ENCODE measurements around the gene TBCK. TPM values are rescaled to one million over a fixed set of nuclear protein-coding genes. Genes with fewer than 3 reads are reported as not detected.

TBCK gene
- total RNA-seq, 2 experiments from 2014 or later = 22.5 to 25.1 TPM

- ATAC-seq (no peak), DNase-seq (no peak)
- Mint-ChIP-seq H3K4me1 (no peaks in the 10 kb centered on the region), H3K27me3 (no peaks in the 10 kb centered on the region), H3K36me3 (ENCODE audit: low read depth) (peaks cover 3% of the 10 kb centered on the region), H3K9me3 (ENCODE audit: low read depth) (no peaks in the 10 kb centered on the region), H3K27ac (no peak overlapping the region), H3K4me3 (no peak overlapping the region)
- intact Hi-C loops (cut with DNase I, micrococcal nuclease) = no loop called here
- ChIA-PET POLR2A (no interaction called here), CTCF (interaction anchor here (0.6 kb wide), 1 partner anchor 16 kb away, joined by 3 read pairs; no protein-coding TSS in a partner anchor)
These were observed 264.5 kb downstream of the TBCK start for GRCh38 chr4:106051514-106051913.

GRCh38 chr4:106049490-106049889, 266.5 kb downstream of the TBCK start:
- no peaks in the 10 kb centered on the region for H3K4me1 Mint-ChIP-seq
- POLR2A ChIA-PET = no interaction called here
- no peaks in the 10 kb centered on the region for H3K27me3 Mint-ChIP-seq
- CTCF ChIA-PET = interaction anchor here (1.2 kb wide), 1 partner anchor 12 kb away, joined by 3 read pairs; no protein-coding TSS in a partner anchor
- peaks cover 7% of the 10 kb centered on the region for H3K36me3 Mint-ChIP-seq (ENCODE audit: low read depth)
- intact Hi-C loops (cut with DNase I, micrococcal nuclease) = no loop called here
- no peak overlapping the region for H3K27ac Mint-ChIP-seq
- no peak for ATAC-seq
- H3K4me3 Mint-ChIP-seq = no peak overlapping the region
- no peak for DNase-seq
- H3K9me3 Mint-ChIP-seq (ENCODE audit: low read depth) = no peaks in the 10 kb centered on the region

DNA sequence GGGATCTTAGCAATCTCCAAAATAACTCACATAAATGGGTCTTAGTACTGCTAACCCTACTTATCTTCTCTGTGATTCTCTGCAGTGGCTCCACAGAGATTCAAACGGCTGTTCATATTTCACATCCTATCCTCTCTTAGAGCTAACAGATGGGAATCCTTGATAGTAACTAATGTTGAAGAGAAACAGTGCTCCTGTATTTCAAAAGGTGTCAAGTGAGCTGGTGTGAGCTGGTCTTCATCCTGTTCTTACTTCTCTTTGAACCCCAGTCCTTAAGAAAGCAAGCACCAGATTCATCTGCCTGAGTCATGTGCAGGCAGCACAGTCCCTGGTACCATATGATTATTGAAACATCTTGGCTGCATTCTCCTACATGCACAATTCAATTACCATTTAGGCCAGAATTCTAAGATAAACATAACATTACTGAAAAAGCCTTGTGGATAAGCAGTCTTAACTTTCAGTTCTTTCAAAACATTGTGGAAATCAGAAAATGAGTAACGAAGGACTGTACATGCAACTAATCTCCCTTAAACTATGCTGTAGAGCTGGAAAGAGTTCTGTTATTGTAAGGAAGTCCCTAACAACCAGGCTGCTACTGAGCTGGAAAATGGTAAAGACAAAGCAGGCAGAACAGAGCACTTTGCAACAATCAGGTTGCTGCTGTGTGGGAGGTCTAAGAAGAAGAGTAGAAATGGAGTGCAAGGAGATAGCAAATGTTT, 267.6 kb downstream of the TBCK start:
- ATAC-seq (no peak), DNase-seq (no peak)
- peaks cover 7% of the 10 kb centered on the region for H3K36me3 Mint-ChIP-seq (ENCODE audit: low read depth)
- intact Hi-C loops (cut with DNase I, micrococcal nuclease) = no loop called here
- H3K4me3 Mint-ChIP-seq = no peak overlapping the region
- H3K27me3 Mint-ChIP-seq = no peaks in the 10 kb centered on the region
- no peaks in the 10 kb centered on the region for H3K4me1 Mint-ChIP-seq
- no peak overlapping the region for H3K27ac Mint-ChIP-seq
- CTCF ChIA-PET = interaction anchor here (0.6 to 1.2 kb wide), 2 partner anchors 10 to 344 kb away, joined by 3 read pairs; no protein-coding TSS in a partner anchor
- no peaks in the 10 kb centered on the region for H3K9me3 Mint-ChIP-seq (ENCODE audit: low read depth)
- POLR2A ChIA-PET = no interaction called here

GRCh38 chr4:106046083-106046482, 269.9 kb downstream of the TBCK start:
- no peaks in the 10 kb centered on the region for H3K4me1 Mint-ChIP-seq
- no peaks in the 10 kb centered on the region for H3K27me3 Mint-ChIP-seq
- no peak overlapping the region for H3K4me3 Mint-ChIP-seq
- POLR2A ChIA-PET = interaction anchor here (0.6 kb wide), 1 partner anchor 328 kb away, joined by 3 read pairs; no protein-coding TSS in a partner anchor
- CTCF ChIA-PET = no interaction called here
- ATAC-seq = no peak
- intact Hi-C loops (cut with DNase I, micrococcal nuclease) = no loop called here
- no peaks in the 10 kb centered on the region for H3K9me3 Mint-ChIP-seq (ENCODE audit: low read depth)
- H3K36me3 Mint-ChIP-seq (ENCODE audit: low read depth) = peaks cover 7% of the 10 kb centered on the region
- no peak for DNase-seq
- no peak overlapping the region for H3K27ac Mint-ChIP-seq

GRCh38 chr4:106041294-106042002, 274.6 kb downstream of the TBCK start:
- DNase-seq (no peak), ATAC-seq (no peak)
- H3K27ac Mint-ChIP-seq = no peak overlapping the region
- peaks cover 4% of the 10 kb centered on the region for H3K36me3 Mint-ChIP-seq (ENCODE audit: low read depth)
- ChIA-PET POLR2A (no interaction called here), CTCF (no interaction called here)
- intact Hi-C loops (cut with DNase I, micrococcal nuclease) = no loop called here
- no peaks in the 10 kb centered on the region for H3K9me3 Mint-ChIP-seq (ENCODE audit: low read depth)
- H3K27me3 Mint-ChIP-seq = no peaks in the 10 kb centered on the region
- no peak overlapping the region for H3K4me3 Mint-ChIP-seq
- no peaks in the 10 kb centered on the region for H3K4me1 Mint-ChIP-seq

GRCh38 chr4:106039796-106040195, 276.2 kb downstream of the TBCK start:
- POLR2A ChIA-PET = no interaction called here
- intact Hi-C loops (cut with DNase I, micrococcal nuclease) = no loop called here
- no peak overlapping the region for H3K27ac Mint-ChIP-seq
- no peaks in the 10 kb centered on the region for H3K4me1 Mint-ChIP-seq
- ATAC-seq (no peak), DNase-seq (no peak)
- no peak overlapping the region for H3K4me3 Mint-ChIP-seq
- no peaks in the 10 kb centered on the region for H3K9me3 Mint-ChIP-seq (ENCODE audit: low read depth)
- no peaks in the 10 kb centered on the region for H3K36me3 Mint-ChIP-seq (ENCODE audit: low read depth)
- CTCF ChIA-PET = interaction anchor here (0.6 kb wide), 1 partner anchor 12 kb away, joined by 3 read pairs; no protein-coding TSS in a partner anchor
- H3K27me3 Mint-ChIP-seq = peaks cover 2% of the 10 kb centered on the region

DNA sequence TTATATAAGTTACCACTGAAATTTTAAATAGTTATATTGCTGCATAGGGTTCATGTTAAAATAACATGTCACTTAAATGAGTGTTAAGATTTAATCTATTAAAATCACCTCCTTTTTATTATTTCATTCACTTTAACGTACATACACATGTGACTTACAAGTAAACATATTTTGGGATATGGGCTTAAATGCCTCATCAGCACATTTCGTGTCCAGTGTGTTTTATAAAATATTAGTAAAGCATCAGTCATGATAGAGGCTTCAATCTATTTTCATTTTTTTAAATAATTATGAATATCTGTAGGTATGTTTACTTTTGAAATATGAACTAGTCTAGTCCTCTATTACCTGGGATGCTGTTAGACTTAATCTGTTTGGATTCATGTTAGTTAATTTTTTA, 277.1 kb downstream of the TBCK start:
- CTCF ChIA-PET = interaction anchor here (0.7 kb wide), 1 partner anchor 218 kb away, joined by 3 read pairs; no protein-coding TSS in a partner anchor
- intact Hi-C loops (cut with DNase I, micrococcal nuclease) = no loop called here
- Mint-ChIP-seq H3K9me3 (ENCODE audit: low read depth) (no peaks in the 10 kb centered on the region), H3K27me3 (peaks cover 2% of the 10 kb centered on the region), H3K27ac (no peak overlapping the region), H3K4me1 (no peaks in the 10 kb centered on the region), H3K4me3 (no peak overlapping the region), H3K36me3 (ENCODE audit: low read depth) (no peaks in the 10 kb centered on the region)
- ATAC-seq = no peak
- DNase-seq = no peak
- POLR2A ChIA-PET = no interaction called here

DNA sequence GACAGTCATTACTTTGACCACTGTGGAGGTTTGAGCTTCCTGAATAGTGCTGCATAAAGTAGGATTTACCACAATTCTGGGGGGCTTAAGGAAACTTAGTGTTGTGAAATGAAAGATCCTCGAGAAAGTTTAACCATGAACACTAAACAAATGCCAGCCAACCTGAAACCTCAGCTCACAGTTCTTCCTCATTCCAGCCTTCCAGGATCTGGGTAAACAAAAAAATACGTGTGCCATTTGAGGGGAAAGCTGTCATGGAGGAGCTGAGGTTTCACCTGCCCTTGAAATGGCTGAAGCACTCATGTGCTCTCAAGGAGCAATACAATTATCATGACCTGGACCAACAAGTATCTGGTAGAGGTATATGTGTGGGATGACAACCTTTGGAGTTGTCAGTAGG, 278.0 kb downstream of the TBCK start:
- POLR2A ChIA-PET = no interaction called here
- Mint-ChIP-seq H3K36me3 (ENCODE audit: low read depth) (no peaks in the 10 kb centered on the region), H3K9me3 (ENCODE audit: low read depth) (no peaks in the 10 kb centered on the region), H3K27me3 (peaks cover 2% of the 10 kb centered on the region), H3K4me3 (no peak overlapping the region), H3K4me1 (no peaks in the 10 kb centered on the region), H3K27ac (no peak overlapping the region)
- ATAC-seq = no peak
- CTCF ChIA-PET = interaction anchor here (0.7 to 1.1 kb wide), 2 partner anchors 11 to 219 kb away, joined by 3 read pairs; no protein-coding TSS in a partner anchor
- no peak for DNase-seq
- intact Hi-C loops (cut with DNase I, micrococcal nuclease) = no loop called here

DNA sequence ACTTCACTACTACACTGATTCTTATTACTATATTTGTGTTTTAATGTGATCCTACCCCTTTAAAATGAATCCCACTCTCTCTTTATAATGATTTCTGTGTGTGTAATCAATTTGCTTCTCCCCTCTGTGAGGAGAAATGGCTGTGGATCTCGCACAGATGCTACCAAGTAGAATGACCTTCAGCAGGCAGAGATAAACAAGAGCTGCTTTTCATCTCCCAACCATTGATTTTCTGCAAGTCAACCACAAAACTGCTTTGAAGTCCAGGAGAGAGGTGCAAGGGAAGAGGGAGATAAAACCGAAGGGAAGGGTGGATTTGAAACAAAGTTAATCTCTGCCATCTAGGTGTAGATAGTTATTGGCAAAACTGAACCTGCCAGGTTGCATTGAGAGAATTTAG, 279.2 kb downstream of the TBCK start:
- CTCF ChIA-PET = interaction anchor here (0.7 kb wide), 1 partner anchor 10 kb away, joined by 3 read pairs; no protein-coding TSS in a partner anchor
- no peak overlapping the region for H3K4me3 Mint-ChIP-seq
- no peaks in the 10 kb centered on the region for H3K4me1 Mint-ChIP-seq
- no peaks in the 10 kb centered on the region for H3K36me3 Mint-ChIP-seq (ENCODE audit: low read depth)
- intact Hi-C loops (cut with DNase I, micrococcal nuclease) = no loop called here
- H3K27me3 Mint-ChIP-seq = peaks cover 4% of the 10 kb centered on the region
- no peak for DNase-seq
- H3K9me3 Mint-ChIP-seq (ENCODE audit: low read depth) = peaks cover 7% of the 10 kb centered on the region
- H3K27ac Mint-ChIP-seq = no peak overlapping the region
- POLR2A ChIA-PET = no interaction called here
- ATAC-seq = no peak

DNA sequence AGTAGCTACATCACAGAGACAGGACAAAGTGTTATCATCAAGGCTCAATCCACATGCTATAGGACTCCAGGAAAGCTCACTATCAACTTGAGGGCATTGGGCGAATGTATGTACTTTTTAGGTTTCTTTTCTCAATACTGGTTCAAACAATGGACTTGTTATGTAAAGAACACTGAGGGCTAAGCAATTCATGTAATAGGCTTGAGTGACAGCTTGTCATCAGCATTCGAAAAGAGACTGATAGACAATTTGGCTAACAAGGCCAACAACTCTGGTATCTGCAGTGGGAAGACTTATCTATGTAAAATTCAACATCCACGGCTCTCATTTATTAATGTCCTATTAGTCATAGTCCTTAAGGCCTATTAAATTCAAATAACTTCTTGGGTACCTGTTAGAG, 279.7 kb downstream of the TBCK start:
- ChIA-PET CTCF (interaction anchor here (0.6 to 0.7 kb wide), 2 partner anchors 11 to 307 kb away, joined by 3 read pairs; no protein-coding TSS in a partner anchor), POLR2A (no interaction called here)
- no peak overlapping the region for H3K27ac Mint-ChIP-seq
- DNase-seq (no peak), ATAC-seq (no peak)
- H3K36me3 Mint-ChIP-seq (ENCODE audit: low read depth) = peaks cover 3% of the 10 kb centered on the region
- no peak overlapping the region for H3K4me3 Mint-ChIP-seq
- peaks cover 4% of the 10 kb centered on the region for H3K27me3 Mint-ChIP-seq
- H3K4me1 Mint-ChIP-seq = no peaks in the 10 kb centered on the region
- intact Hi-C loops (cut with DNase I, micrococcal nuclease) = no loop called here
- peaks cover 11% of the 10 kb centered on the region for H3K9me3 Mint-ChIP-seq (ENCODE audit: low read depth)

GRCh38 chr4:106035204-106035603, 280.8 kb downstream of the TBCK start:
- no peak for ATAC-seq
- H3K9me3 Mint-ChIP-seq (ENCODE audit: low read depth) = peaks cover 16% of the 10 kb centered on the region
- no peaks in the 10 kb centered on the region for H3K4me1 Mint-ChIP-seq
- H3K27ac Mint-ChIP-seq = no peak overlapping the region
- ChIA-PET CTCF (interaction anchor here (0.7 kb wide), 1 partner anchor 17 kb away, joined by 3 read pairs; no protein-coding TSS in a partner anchor), POLR2A (no interaction called here)
- H3K36me3 Mint-ChIP-seq (ENCODE audit: low read depth) = peaks cover 6% of the 10 kb centered on the region
- peaks cover 4% of the 10 kb centered on the region for H3K27me3 Mint-ChIP-seq
- no peak for DNase-seq
- H3K4me3 Mint-ChIP-seq = no peak overlapping the region
- intact Hi-C loops (cut with DNase I, micrococcal nuclease) = no loop called here

DNA sequence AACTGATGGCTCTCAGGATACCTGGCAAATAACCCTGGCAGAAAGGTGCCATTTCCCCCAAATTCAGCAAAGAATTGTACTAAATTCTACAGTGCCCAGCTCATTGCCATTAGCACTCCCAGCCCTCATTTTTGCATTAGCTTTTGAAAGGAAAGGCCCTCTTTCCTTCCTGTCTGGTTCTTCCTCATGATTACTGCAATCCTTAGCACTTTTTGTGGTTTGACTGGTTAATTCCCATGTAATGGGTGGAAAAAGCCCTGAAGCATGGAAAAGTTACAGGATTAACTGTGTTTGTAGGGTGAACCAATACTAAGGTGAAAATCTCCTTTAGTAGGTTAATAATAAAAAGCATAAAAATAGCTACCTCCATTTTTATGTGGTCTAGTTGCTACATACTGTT, 281.3 kb downstream of the TBCK start:
- no peaks in the 10 kb centered on the region for H3K4me1 Mint-ChIP-seq
- peaks cover 19% of the 10 kb centered on the region for H3K9me3 Mint-ChIP-seq (ENCODE audit: low read depth)
- H3K36me3 Mint-ChIP-seq (ENCODE audit: low read depth) = peaks cover 6% of the 10 kb centered on the region
- ChIA-PET POLR2A (no interaction called here), CTCF (interaction anchor here (0.7 kb wide), 1 partner anchor 17 kb away, joined by 3 read pairs; no protein-coding TSS in a partner anchor)
- no peak overlapping the region for H3K27ac Mint-ChIP-seq
- H3K4me3 Mint-ChIP-seq = no peak overlapping the region
- no peak for DNase-seq
- ATAC-seq = no peak
- peaks cover 4% of the 10 kb centered on the region for H3K27me3 Mint-ChIP-seq
- intact Hi-C loops (cut with DNase I, micrococcal nuclease) = no loop called here
